Measurements from ENCODE around the gene MSX1.

The MSX1 gene

GRCh38 chr4:4858527-4859324 lies 739 bp upstream of the MSX1 start:
- DNase-seq, result no peak

DNA sequence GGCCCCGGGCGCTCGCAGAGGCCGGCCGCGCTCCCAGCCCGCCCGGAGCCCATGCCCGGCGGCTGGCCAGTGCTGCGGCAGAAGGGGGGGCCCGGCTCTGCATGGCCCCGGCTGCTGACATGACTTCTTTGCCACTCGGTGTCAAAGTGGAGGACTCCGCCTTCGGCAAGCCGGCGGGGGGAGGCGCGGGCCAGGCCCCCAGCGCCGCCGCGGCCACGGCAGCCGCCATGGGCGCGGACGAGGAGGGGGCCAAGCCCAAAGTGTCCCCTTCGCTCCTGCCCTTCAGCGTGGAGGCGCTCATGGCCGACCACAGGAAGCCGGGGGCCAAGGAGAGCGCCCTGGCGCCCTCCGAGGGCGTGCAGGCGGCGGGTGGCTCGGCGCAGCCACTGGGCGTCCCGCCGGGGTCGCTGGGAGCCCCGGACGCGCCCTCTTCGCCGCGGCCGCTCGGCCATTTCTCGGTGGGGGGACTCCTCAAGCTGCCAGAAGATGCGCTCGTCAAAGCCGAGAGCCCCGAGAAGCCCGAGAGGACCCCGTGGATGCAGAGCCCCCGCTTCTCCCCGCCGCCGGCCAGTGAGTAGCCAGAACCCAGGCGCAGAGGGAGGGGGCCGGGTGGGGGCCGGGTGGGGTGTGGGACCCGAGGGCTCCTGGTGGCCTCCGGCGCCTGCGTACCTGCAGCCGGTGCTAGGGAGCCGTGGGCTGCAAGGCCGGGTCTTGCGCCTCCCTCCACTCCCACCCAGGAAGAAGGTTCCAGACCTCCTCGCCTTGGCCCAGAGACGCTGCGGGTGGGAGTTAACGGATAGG lies 534 bp downstream of the MSX1 start:
- no peak for DNase-seq

GRCh38 chr4:4860600-4861389 lies 1.3 kb downstream of the MSX1 start:
- no peak for DNase-seq

DNA sequence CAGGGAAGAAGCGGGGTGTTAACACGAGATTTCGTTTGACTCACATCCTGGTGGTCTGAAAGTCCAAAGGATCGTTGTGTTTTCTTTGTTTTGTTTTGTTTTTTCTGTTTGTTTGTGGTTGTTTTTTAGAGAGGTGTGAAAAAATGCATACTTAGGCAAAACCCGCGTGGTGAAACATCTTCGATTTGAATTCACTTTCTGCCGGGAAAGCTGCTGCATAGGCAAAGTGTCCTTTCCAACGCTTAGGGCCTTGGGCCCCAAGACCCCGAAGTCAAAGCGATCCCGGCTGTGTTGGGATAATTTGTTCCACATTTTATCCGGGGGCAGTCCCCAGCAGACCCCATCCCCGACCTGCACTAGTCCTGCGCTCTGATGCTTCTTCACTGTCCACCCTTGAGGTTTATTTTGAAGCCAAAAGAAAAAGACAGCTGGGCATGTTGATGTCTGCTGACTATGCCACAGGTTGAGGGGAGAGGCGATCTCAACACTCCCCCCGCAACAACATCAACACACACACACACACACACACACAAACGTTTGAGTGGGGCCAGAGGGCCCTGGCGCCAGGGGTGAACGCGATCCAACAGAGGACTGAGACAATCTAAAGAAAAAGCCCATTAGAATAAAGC lies 2.0 kb downstream of the MSX1 start:
- no peak for DNase-seq

- no peak for DNase-seq
Measured at GRCh38 chr4:4862071-4862551, 2.6 kb downstream of the MSX1 start.

DNA sequence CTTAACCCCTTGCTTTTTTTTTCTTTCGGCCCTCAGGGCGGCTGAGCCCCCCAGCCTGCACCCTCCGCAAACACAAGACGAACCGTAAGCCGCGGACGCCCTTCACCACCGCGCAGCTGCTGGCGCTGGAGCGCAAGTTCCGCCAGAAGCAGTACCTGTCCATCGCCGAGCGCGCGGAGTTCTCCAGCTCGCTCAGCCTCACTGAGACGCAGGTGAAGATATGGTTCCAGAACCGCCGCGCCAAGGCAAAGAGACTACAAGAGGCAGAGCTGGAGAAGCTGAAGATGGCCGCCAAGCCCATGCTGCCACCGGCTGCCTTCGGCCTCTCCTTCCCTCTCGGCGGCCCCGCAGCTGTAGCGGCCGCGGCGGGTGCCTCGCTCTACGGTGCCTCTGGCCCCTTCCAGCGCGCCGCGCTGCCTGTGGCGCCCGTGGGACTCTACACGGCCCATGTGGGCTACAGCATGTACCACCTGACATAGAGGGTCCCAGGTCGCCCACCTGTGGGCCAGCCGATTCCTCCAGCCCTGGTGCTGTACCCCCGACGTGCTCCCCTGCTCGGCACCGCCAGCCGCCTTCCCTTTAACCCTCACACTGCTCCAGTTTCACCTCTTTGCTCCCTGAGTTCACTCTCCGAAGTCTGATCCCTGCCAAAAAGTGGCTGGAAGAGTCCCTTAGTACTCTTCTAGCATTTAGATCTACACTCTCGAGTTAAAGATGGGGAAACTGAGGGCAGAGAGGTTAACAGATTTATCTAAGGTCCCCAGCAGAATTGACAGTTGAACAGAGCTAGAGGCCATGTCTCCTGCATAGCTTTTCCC lies 3.4 kb downstream of the MSX1 start:
- DNase-seq, result no peak

GRCh38 chr4:4864443-4864939 lies 5.0 kb downstream of the MSX1 start:
- no peak for DNase-seq

DNA sequence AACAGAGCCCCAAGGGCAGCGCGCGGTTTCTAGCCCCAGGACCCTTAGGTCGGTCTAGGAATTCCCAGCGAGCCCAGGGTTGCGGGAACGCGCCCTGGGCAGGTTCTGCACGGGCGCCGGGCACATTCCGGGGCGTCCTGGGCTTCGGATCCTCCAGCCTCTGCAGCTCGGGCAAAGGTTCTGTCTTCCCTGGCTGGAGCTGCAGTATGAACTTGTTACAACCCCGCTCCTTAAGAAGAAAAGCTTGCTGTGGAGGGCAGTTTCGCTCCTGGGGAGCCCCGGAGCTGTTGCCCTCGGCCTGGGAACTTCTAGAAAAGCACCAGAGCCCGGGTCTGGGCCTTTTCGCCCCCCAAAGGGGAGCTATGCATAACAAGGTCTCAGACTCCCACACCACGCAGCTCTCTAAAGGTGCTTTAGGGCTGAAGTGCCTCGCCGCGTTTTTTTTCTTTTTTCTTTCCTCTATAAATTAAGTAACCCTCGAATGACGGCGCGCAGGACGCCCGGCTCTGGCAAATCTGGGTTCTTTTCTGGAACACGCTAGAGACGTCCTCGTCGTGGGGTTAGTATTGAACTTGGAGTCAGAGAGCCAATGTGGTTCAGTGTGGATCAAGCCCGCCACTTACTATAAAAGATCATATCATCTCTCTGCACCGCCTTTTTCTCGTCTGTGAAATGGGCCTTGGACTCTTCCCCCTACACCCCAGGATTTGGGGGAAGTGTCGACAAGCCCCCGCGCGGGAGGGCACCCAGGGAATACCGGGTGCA lies 5.7 kb downstream of the MSX1 start:
- DNase-seq, result no peak

- DNase-seq, result no peak
Measured at GRCh38 chr4:4865705-4866123, 6.2 kb downstream of the MSX1 start.

GRCh38 chr4:4866124-4866865 lies 6.8 kb downstream of the MSX1 start:
- no peak for DNase-seq

GRCh38 chr4:4866866-4867374 lies 7.5 kb downstream of the MSX1 start:
- no peak for DNase-seq

- DNase-seq, result no peak
Measured at GRCh38 chr4:4867375-4868039, 8.0 kb downstream of the MSX1 start.

GRCh38 chr4:4868040-4868757 lies 8.7 kb downstream of the MSX1 start:
- DNase-seq, result no peak

DNA sequence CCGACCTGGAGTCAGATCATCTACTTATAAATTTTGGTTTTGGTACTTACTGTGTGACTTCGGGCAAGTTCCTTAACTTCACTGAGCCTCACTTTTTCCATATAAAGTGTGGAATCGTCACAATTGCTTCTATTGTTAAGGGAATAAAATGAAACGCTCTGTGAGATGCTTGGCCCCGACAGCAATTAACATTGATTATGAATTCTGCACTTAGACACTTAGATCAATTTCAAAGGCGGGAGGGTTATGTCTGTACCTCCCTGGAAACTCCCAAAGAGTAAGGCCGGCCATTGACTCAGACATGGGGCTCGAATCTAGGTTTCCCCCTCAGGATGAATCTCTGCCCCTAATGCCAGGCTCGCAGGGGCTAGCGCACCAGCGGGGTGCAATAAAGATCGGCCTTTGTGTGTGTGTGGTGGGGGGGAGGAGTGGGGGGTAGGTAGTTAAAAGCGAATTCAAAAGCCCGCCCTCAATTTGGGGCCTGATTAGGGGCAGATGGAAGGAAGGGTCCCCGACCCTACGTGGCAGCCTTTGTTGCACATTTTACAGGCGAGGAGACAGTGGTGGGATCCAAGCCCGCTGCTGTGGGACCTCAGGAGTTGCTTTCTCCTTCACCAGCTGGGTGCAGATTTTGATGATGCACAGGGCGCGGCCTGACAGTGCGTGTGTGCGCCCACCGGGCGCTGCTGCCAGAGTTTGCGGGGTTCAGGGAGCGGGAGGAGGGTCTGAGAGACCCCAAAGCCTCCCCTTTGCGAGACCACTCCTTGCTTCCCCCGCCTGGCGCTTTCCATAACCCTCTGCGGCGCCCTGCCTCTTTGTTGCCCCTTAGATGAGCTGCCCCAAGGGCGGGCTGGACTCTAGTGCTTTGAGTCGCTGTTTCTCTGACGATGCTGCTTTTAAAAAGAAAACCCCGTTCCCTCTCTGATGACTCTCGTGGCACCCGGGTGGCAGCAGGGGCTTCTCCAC lies 9.6 kb downstream of the MSX1 start:
- no peak for DNase-seq

- DNase-seq, result no peak
Measured at GRCh38 chr4:4869731-4870571, 10.5 kb downstream of the MSX1 start.

DNA sequence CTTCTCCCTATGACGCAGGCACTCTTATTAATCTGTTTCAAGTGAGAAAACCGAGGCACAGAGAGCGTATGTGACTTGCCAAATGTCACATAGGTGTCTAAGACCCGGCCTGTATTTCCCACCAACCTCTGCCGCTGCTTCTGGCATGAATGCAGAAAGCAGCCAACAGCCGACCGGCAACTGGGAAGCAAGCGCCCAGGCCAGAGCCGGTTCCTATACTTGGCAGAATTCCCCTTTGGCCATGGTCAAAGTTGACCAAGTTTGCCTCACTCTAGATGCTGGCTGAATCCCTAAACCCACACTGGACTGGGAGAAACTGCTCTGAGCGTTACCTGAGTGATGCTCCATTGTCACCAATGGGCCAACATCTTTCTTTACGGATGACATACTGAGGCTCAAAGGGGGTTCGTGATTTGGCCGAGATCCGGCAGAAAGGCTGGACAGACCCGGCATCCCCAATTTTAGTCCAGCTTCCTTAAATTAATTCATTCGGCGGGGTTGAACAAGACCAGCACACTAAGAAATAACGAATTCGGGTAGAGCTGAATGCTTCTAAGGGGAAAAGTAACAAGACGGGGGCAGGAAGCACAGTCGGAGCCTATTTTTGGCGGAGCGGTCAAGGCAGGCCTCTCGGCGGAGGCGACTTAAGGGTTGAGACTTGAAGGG lies 11.2 kb downstream of the MSX1 start:
- DNase-seq, result no peak
